IPS-18c (cell line): ENCODE data around the gene RBMS3.

ENCODE experiments used
- H3K4me3 ChIP-seq: 2 replicates; pipeline ENCODE4 v1.7.0; 2013; ENCODE audit warnings: low read depth, mild to moderate bottlenecking, low read length, moderate library complexity; ENCODE audit not compliant: insufficient read depth
- H3K9me3 ChIP-seq: one replicate; pipeline ENCODE4 v1.6.1; 2013; ENCODE audit warnings: mild to moderate bottlenecking, low read length, moderate library complexity; ENCODE audit not compliant: control insufficient read depth, insufficient read depth

The RBMS3 gene

GRCh38 chr3:29583861-29584260 lies 303.0 kb downstream of the RBMS3 start:
- H3K4me3 ChIP-seq, result no peak overlapping the region

GRCh38 chr3:29585368-29585767 lies 304.5 kb downstream of the RBMS3 start:
- H3K4me3 ChIP-seq, result no peak overlapping the region
- no peaks in the 10 kb centered on the region for H3K9me3 ChIP-seq

More at GRCh38 chr3:29583861-29584260, 303.0 kb downstream of the RBMS3 start:
- no peaks in the 10 kb centered on the region for H3K9me3 ChIP-seq

GRCh38 chr3:29587340-29587739 lies 306.5 kb downstream of the RBMS3 start:
- H3K4me3 ChIP-seq, result no peak overlapping the region
- H3K9me3 ChIP-seq, result no peaks in the 10 kb centered on the region

- Histone ChIP-seq H3K4me3 (no peak overlapping the region), H3K9me3 (no peaks in the 10 kb centered on the region)
Measured at GRCh38 chr3:29590012-29590411, 309.1 kb downstream of the RBMS3 start.

- Histone ChIP-seq H3K4me3 (no peak overlapping the region), H3K9me3 (no peaks in the 10 kb centered on the region)
Measured at GRCh38 chr3:29590461-29590860, 309.6 kb downstream of the RBMS3 start.

GRCh38 chr3:29591579-29591978 lies 310.7 kb downstream of the RBMS3 start:
- no peaks in the 10 kb centered on the region for H3K9me3 ChIP-seq
- H3K4me3 ChIP-seq, result no peak overlapping the region

GRCh38 chr3:29593802-29594201 lies 312.9 kb downstream of the RBMS3 start:
- H3K4me3 ChIP-seq, result no peak overlapping the region
- H3K9me3 ChIP-seq, result no peaks in the 10 kb centered on the region

- Histone ChIP-seq H3K9me3 (no peaks in the 10 kb centered on the region), H3K4me3 (no peak overlapping the region)
Measured at GRCh38 chr3:29594261-29594660, 313.4 kb downstream of the RBMS3 start.

GRCh38 chr3:29597376-29598008 lies 316.6 kb downstream of the RBMS3 start:
- no peaks in the 10 kb centered on the region for H3K9me3 ChIP-seq
- H3K4me3 ChIP-seq, result no peak overlapping the region

- Histone ChIP-seq H3K9me3 (no peaks in the 10 kb centered on the region), H3K4me3 (no peak overlapping the region)
Measured at GRCh38 chr3:29601861-29602585, 321.2 kb downstream of the RBMS3 start.

- H3K9me3 ChIP-seq, result no peaks in the 10 kb centered on the region
- H3K4me3 ChIP-seq, result no peak overlapping the region
Measured at GRCh38 chr3:29605845-29606244, 325.0 kb downstream of the RBMS3 start.

- H3K4me3 ChIP-seq, result no peak overlapping the region
- H3K9me3 ChIP-seq, result no peaks in the 10 kb centered on the region
Measured at GRCh38 chr3:29606416-29606815, 325.5 kb downstream of the RBMS3 start.

- H3K4me3 ChIP-seq, result no peak overlapping the region
- no peaks in the 10 kb centered on the region for H3K9me3 ChIP-seq
Measured at GRCh38 chr3:29608414-29609327, 327.8 kb downstream of the RBMS3 start.

- H3K4me3 ChIP-seq, result no peak overlapping the region
- no peaks in the 10 kb centered on the region for H3K9me3 ChIP-seq
Measured at GRCh38 chr3:29609328-29609811, 328.5 kb downstream of the RBMS3 start.

- Histone ChIP-seq H3K9me3 (no peaks in the 10 kb centered on the region), H3K4me3 (no peak overlapping the region)
Measured at GRCh38 chr3:29610781-29611180, 329.9 kb downstream of the RBMS3 start.

GRCh38 chr3:29611252-29611651 lies 330.4 kb downstream of the RBMS3 start:
- no peak overlapping the region for H3K4me3 ChIP-seq
- no peaks in the 10 kb centered on the region for H3K9me3 ChIP-seq

GRCh38 chr3:29612536-29612935 lies 331.7 kb downstream of the RBMS3 start:
- Histone ChIP-seq H3K4me3 (no peak overlapping the region), H3K9me3 (no peaks in the 10 kb centered on the region)

- Histone ChIP-seq H3K9me3 (no peaks in the 10 kb centered on the region), H3K4me3 (no peak overlapping the region)
Measured at GRCh38 chr3:29614954-29615353, 334.1 kb downstream of the RBMS3 start.
